ENCODE measurements around the gene IRS2. TPM values are rescaled to one million over a fixed set of nuclear protein-coding genes. Genes with fewer than 3 reads are reported as not detected.

The IRS2 gene
- total and polyA plus RNA-seq, 2 experiments from 2014 or later: 3.0 to 12.6 TPM

DNA sequence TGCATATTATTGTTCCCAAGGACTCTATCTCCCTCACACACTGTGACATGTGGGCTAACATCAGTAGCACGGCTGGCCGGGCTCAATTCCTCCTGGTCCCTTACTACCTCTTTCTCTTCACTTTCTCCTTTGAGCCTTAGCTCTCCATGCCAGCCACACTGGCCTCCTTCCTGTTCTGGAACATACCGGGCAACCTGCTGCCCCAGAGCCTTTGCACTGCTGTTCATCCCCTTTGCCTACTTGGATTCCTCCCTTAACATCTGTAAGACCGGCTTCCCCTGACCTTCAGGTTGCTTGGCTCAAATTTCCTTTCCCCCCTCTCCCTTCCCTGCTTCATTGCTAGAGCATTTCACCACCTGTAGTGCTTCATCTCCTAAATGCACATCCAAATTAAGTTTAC, 17.1 kb downstream of the IRS2 start:
- Histone ChIP-seq H3K27ac (no peak overlapping the region), H3K4me1 (ENCODE audit: low read depth) (peaks cover 4% of the 10 kb centered on the region), H3K4me3 (no peak overlapping the region), H3K9me3 (ENCODE audit: low read depth) (no peaks in the 10 kb centered on the region), H3K36me3 (no peaks in the 10 kb centered on the region), H3K27me3 (no peaks in the 10 kb centered on the region)
- DNase-seq (ENCODE audit: low read depth in 1 of 2, low spot score in 1 of 2): no peak
- TF ChIP-seq, protein P1, sequence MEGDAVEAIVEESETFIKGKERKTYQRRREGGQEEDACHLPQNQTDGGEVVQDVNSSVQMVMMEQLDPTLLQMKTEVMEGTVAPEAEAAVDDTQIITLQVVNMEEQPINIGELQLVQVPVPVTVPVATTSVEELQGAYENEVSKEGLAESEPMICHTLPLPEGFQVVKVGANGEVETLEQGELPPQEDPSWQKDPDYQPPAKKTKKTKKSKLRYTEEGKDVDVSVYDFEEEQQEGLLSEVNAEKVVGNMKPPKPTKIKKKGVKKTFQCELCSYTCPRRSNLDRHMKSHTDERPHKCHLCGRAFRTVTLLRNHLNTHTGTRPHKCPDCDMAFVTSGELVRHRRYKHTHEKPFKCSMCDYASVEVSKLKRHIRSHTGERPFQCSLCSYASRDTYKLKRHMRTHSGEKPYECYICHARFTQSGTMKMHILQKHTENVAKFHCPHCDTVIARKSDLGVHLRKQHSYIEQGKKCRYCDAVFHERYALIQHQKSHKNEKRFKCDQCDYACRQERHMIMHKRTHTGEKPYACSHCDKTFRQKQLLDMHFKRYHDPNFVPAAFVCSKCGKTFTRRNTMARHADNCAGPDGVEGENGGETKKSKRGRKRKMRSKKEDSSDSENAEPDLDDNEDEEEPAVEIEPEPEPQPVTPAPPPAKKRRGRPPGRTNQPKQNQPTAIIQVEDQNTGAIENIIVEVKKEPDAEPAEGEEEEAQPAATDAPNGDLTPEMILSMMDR (IDR thresholded peaks at IDR 0.05; ENCODE audit: low read depth, low read length): no peak

DNA sequence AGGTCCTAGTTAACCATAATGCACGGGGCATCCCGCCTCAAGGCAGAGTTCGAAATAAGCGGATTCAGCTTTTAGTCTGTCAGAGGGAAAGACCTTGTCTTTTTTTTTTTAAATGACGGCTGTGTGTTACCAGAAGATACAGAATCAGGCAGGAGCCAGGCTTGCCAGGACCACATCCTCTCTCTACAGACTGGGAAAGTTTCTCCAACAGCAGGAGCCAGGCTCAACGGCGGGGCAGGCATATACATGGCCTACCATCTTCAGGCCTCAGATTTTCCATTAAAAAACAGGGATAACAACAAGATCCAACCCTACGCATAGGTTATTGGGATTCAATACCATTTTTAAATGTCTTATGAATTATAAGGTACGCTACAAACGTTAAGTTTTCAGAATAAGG, 17.8 kb downstream of the IRS2 start:
- H3K36me3 ChIP-seq: no peaks in the 10 kb centered on the region
- no peak overlapping the region for H3K4me3 ChIP-seq
- DNase-seq (ENCODE audit: low read depth in 1 of 2, low spot score in 1 of 2): no peak
- peaks cover 4% of the 10 kb centered on the region for H3K4me1 ChIP-seq (ENCODE audit: low read depth)
- no peak overlapping the region for H3K27ac ChIP-seq
- TF ChIP-seq, protein P1 (IDR thresholded peaks at IDR 0.05; ENCODE audit: low read depth, low read length): no peak
- no peaks in the 10 kb centered on the region for H3K9me3 ChIP-seq (ENCODE audit: low read depth)
- no peaks in the 10 kb centered on the region for H3K27me3 ChIP-seq

DNA sequence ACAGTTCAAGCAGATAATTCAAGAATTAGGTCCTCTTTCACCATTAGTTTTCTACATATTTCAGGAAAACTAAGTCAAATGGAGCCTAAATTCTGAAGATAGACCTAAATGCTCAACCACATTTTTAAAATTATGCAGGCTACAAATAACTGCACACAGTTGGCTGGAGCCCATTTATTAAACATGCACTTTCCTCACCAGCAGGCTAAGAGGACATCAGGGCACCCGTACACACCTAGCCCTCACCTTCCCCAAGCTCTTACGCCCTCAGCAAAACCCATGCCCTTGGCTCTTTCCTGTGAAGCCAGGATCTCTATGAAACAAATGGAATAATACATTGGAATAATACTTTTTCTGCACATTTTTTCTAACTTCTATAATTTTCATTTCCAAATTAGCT, 18.2 kb downstream of the IRS2 start:
- peaks cover 4% of the 10 kb centered on the region for H3K4me1 ChIP-seq (ENCODE audit: low read depth)
- H3K9me3 ChIP-seq (ENCODE audit: low read depth): no peaks in the 10 kb centered on the region
- no peak overlapping the region for H3K4me3 ChIP-seq
- TF ChIP-seq, protein P1 (IDR thresholded peaks at IDR 0.05; ENCODE audit: low read depth, low read length): no peak
- no peak for DNase-seq (ENCODE audit: low read depth in 1 of 2, low spot score in 1 of 2)
- H3K27me3 ChIP-seq: no peaks in the 10 kb centered on the region
- H3K36me3 ChIP-seq: no peaks in the 10 kb centered on the region
- H3K27ac ChIP-seq: no peak overlapping the region

DNA sequence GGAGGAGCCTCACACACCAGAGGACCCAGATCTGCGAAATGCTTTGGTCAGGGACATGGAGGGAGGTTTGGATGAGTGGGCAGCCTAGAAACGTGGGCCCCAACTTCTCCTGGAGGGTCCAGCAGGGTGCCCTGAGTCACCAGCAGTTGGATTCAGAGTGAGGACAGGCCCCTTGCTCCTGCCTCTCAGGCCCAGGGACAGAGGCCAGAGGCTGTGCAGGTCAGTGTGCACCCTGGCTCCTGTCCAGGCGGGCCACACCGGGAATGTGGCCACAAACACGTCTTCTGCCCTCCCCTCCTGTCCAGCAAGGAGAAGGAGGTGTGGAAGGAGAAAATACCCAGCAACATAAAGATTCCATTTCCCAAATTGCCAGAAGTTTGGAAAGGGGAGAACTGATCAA, 19.4 kb downstream of the IRS2 start:
- TF ChIP-seq, protein P1 (IDR thresholded peaks at IDR 0.05; ENCODE audit: low read depth, low read length): no peak
- peaks cover 4% of the 10 kb centered on the region for H3K4me1 ChIP-seq (ENCODE audit: low read depth)
- DNase-seq (ENCODE audit: low read depth in 1 of 2, low spot score in 1 of 2): no peak
- no peak overlapping the region for H3K4me3 ChIP-seq
- no peaks in the 10 kb centered on the region for H3K27me3 ChIP-seq
- no peak overlapping the region for H3K27ac ChIP-seq
- no peaks in the 10 kb centered on the region for H3K9me3 ChIP-seq (ENCODE audit: low read depth)
- no peaks in the 10 kb centered on the region for H3K36me3 ChIP-seq

DNA sequence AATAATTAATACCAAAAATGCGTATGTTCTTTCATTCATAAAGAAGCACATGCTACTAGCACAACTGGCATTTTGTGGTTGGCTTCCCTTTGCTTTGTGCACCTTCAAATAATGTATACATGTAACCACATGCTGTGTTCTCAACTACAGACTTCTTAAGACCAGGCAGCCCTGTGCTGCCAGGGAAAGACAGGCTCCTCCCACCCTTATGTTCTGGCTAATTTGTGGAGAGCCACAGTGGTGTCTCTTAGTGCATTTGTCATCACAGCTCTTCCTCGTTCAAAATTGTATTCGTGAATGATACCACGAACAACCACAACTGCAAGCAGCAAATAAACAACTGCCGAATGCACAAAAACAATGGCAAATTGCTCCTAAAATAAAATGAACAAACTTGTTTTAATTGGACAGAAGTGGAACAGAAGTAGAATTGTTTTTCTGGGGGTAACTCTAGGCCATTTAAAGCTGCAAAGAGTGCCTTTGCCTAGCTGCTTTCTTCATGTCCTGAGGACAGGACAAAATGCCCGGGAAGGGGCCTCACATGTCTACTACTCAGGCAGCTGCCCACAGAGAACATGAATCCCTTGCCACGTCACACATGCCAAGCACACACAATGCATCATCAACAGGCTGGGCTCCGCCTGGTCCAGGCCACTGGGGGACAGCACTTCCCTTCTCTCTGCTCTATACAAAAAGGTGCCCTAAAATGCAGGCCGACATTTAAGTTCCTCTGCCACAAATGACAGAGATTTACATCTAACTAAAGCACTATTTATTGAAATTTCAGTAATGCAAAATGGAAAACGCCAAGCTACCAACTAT, 21.7 kb downstream of the IRS2 start:
- peaks cover 4% of the 10 kb centered on the region for H3K4me1 ChIP-seq (ENCODE audit: low read depth)
- no peaks in the 10 kb centered on the region for H3K9me3 ChIP-seq (ENCODE audit: low read depth)
- no peak overlapping the region for H3K27ac ChIP-seq
- H3K4me3 ChIP-seq: no peak overlapping the region
- no peaks in the 10 kb centered on the region for H3K36me3 ChIP-seq
- no peaks in the 10 kb centered on the region for H3K27me3 ChIP-seq
- no peak for DNase-seq (ENCODE audit: low read depth in 1 of 2, low spot score in 1 of 2)
- TF ChIP-seq, protein P1 (IDR thresholded peaks at IDR 0.05; ENCODE audit: low read depth, low read length): no peak

All from cardiac muscle cell (in vitro differentiated cells and primary cell).